Nephron progenitor cell (in vitro differentiated cells): ENCODE measurements around the gene APRT.

ENCODE experiments used
- DNase-seq: peaks from one replicate; pipeline ENCODE4 v3.0.0; 2021
- H3K27ac Mint-ChIP-seq: 2 replicates; pipeline ENCODE4 v1.8.0; 2021; ENCODE audit warnings: mild to moderate bottlenecking, moderate library complexity, mixed read lengths
- H3K27me3 Mint-ChIP-seq: 2 replicates; pipeline ENCODE4 v1.8.0; 2021; ENCODE audit warnings: mild to moderate bottlenecking, low read depth, mixed read lengths; ENCODE audit not compliant: poor library complexity
- H3K36me3 Mint-ChIP-seq: 2 replicates; pipeline ENCODE4 v1.8.0; 2021; ENCODE audit warnings: low read depth, mixed read lengths
- H3K4me1 Mint-ChIP-seq: 2 replicates; pipeline ENCODE4 v1.8.0; 2021; ENCODE audit warnings: mixed read lengths
- H3K4me3 Mint-ChIP-seq: 2 replicates; pipeline ENCODE4 v1.8.0; 2021; ENCODE audit warnings: mild to moderate bottlenecking, moderate library complexity, mixed read lengths
- H3K9me3 Mint-ChIP-seq: 2 replicates; pipeline ENCODE4 v1.8.0; 2021; ENCODE audit warnings: mild to moderate bottlenecking, moderate library complexity, mixed read lengths
- CTCF ChIP-seq: fragments of 200-600 bp; sonication (generic); IDR thresholded peaks from 2 replicates; pipeline ENCODE4 v1.5.0; 2021; ENCODE audit warnings: antibody characterized with exemption

The APRT gene

GRCh38 chr16:88856122-88856827 lies 44.5 kb upstream of the APRT start:
- Mint-ChIP-seq H3K36me3 (peaks cover 14% of the 10 kb centered on the region), H3K27ac (no peak overlapping the region), H3K4me1 (peaks cover 26% of the 10 kb centered on the region), H3K4me3 (peak overlapping the region; percentile 79), H3K9me3 (no peaks in the 10 kb centered on the region), H3K27me3 (no peaks in the 10 kb centered on the region)
- no peak for TF ChIP-seq CTCF
- DNase-seq: peak; percentile 44

GRCh38 chr16:88855736-88856121 lies 44.0 kb upstream of the APRT start:
- Mint-ChIP-seq H3K27ac (no peak overlapping the region), H3K4me1 (peaks cover 26% of the 10 kb centered on the region), H3K27me3 (no peaks in the 10 kb centered on the region), H3K36me3 (peaks cover 18% of the 10 kb centered on the region), H3K9me3 (no peaks in the 10 kb centered on the region), H3K4me3 (peak overlapping the region; percentile 79)
- DNase-seq: no peak
- TF ChIP-seq CTCF: no peak

- peaks cover 26% of the 10 kb centered on the region for H3K4me1 Mint-ChIP-seq
- H3K27ac Mint-ChIP-seq: no peak overlapping the region
- peak overlapping the region; percentile 79 for H3K4me3 Mint-ChIP-seq
- peaks cover 18% of the 10 kb centered on the region for H3K36me3 Mint-ChIP-seq
- no peak for TF ChIP-seq CTCF
- H3K27me3 Mint-ChIP-seq: no peaks in the 10 kb centered on the region
- no peaks in the 10 kb centered on the region for H3K9me3 Mint-ChIP-seq
- no peak for DNase-seq
These were observed 43.4 kb upstream of the APRT start for GRCh38 chr16:88855176-88855575.

GRCh38 chr16:88854306-88855111 lies 42.8 kb upstream of the APRT start:
- Mint-ChIP-seq H3K27me3 (no peaks in the 10 kb centered on the region), H3K9me3 (no peaks in the 10 kb centered on the region), H3K27ac (no peak overlapping the region), H3K36me3 (peaks cover 18% of the 10 kb centered on the region), H3K4me3 (peak overlapping the region; percentile 79), H3K4me1 (peaks cover 26% of the 10 kb centered on the region)
- TF ChIP-seq CTCF: no peak
- DNase-seq: no peak

- no peaks in the 10 kb centered on the region for H3K9me3 Mint-ChIP-seq
- H3K27me3 Mint-ChIP-seq: no peaks in the 10 kb centered on the region
- no peak for TF ChIP-seq CTCF
- H3K4me3 Mint-ChIP-seq: no peak overlapping the region
- H3K4me1 Mint-ChIP-seq: peaks cover 23% of the 10 kb centered on the region
- H3K27ac Mint-ChIP-seq: no peak overlapping the region
- peaks cover 18% of the 10 kb centered on the region for H3K36me3 Mint-ChIP-seq
- no peak for DNase-seq
These were observed 41.7 kb upstream of the APRT start for GRCh38 chr16:88853325-88853941.
